Activated CD8-positive, alpha-beta T cell treated with anti-CD3 and anti-CD28 coated beads for 36 hours (primary cell): ENCODE results near the gene DPP4. TPM values are rescaled to one million over a fixed set of nuclear protein-coding genes. Genes with fewer than 3 reads are reported as not detected.

Source experiments
- ATAC-seq: fragments of 200-7000 bp; cut with Tn5 transposase; one replicate; pipeline ENCODE4 v1.10.0; 2021; ENCODE audit warnings: mild to moderate bottlenecking, moderate library complexity
- CTCF ChIA-PET: fragments of 350-600 bp; sonication (Branson Sonifier 250); formaldehyde crosslinking; loops from one replicate; lab custom pipeline; 2021; ENCODE audit warnings: antibody characterized with exemption; lab: Charles Lee
- POLR2A ChIA-PET: fragments of 350-600 bp; sonication (Branson Sonifier 250); formaldehyde crosslinking; loops from one replicate; lab custom pipeline; 2021; ENCODE audit warnings: antibody characterized with exemption; lab: Charles Lee
- DNase-seq: peaks from one replicate; pipeline ENCODE4 v3.0.0-alpha.2; 2020
- H3K27ac Mint-ChIP-seq: one replicate; pipeline ENCODE4 v1.8.0; 2021; ENCODE audit warnings: mild to moderate bottlenecking, mixed read lengths
- H3K27me3 Mint-ChIP-seq: one replicate; pipeline ENCODE4 v1.8.0; 2021; ENCODE audit warnings: mixed read lengths
- H3K36me3 Mint-ChIP-seq: one replicate; pipeline ENCODE4 v1.8.0; 2021; ENCODE audit warnings: low read depth, mixed read lengths
- H3K4me1 Mint-ChIP-seq: one replicate; pipeline ENCODE4 v1.8.0; 2021; ENCODE audit warnings: low read depth, mixed read lengths
- H3K4me3 Mint-ChIP-seq: one replicate; pipeline ENCODE4 v1.8.0; 2021; ENCODE audit warnings: mild to moderate bottlenecking, moderate library complexity, mixed read lengths
- H3K9me3 Mint-ChIP-seq: one replicate; pipeline ENCODE4 v1.8.0; 2021; ENCODE audit warnings: mixed read lengths
- intact Hi-C: fragments of 100-400 bp; cut with micrococcal nuclease; formaldehyde crosslinking; loops from one replicate; pipeline ENCODE4 v1.10.0; 2022
- total RNA-seq, 2 experiments: library from RNA; stranded (reverse); gene quantifications; one replicate each; pipeline ENCODE4 v1.2.3, GENCODE V29; 2021
- TF ChIP-seq, protein P1 (sequence below): fragments of 200-600 bp; IDR thresholded peaks from one replicate; pipeline ENCODE4 v1.8.0; 2022; ENCODE audit warnings: antibody characterized with exemption, mild to moderate bottlenecking

DPP4 gene
- 10 to 100 TPM; 25.9 to 26.4 TPM for total RNA-seq

DNA sequence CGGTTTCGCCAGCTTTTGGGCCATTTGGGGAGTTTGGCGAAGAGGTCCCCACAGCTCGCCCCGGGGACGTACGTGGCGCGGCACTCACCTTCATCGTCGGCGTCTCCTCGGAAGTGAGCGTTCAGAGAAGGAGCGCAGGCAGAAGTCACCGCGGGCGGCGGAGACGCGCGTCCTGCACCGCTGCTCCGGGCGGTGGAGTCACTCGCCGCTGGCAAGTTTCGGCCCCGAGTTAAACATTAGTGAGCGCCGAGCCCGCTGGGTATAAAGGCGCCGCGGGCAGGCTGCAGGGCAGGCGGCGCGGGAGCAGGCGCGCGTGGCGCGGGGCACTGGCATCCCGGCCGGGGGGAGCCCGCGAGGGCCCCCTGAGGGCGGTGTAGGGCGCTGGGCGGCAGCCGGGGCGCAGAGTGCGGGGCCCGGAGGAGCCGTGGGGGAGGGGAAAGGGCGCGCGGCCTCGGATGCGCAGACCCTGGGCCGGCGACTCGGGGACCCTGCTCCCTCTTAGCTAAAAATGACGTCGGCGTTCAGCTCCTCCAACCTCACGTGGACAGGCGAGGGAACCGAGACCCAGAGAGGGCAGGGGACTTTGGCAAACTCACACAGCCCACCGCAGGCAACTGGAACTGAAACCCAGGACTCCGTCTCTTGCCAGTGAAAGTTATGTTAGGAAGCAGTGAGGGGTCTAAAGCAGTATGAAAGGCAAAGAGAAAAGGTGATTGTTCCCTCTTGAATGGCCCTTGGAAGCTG, at the start of gene DPP4:
DPP4 (minus strand) TSS at position 328 of the 744 bp plus-strand sequence; CDS start at position 94, 234 bp downstream.
- peaks cover 37% of the 10 kb centered on the region for H3K36me3 Mint-ChIP-seq
- TF ChIP-seq, protein P1, sequence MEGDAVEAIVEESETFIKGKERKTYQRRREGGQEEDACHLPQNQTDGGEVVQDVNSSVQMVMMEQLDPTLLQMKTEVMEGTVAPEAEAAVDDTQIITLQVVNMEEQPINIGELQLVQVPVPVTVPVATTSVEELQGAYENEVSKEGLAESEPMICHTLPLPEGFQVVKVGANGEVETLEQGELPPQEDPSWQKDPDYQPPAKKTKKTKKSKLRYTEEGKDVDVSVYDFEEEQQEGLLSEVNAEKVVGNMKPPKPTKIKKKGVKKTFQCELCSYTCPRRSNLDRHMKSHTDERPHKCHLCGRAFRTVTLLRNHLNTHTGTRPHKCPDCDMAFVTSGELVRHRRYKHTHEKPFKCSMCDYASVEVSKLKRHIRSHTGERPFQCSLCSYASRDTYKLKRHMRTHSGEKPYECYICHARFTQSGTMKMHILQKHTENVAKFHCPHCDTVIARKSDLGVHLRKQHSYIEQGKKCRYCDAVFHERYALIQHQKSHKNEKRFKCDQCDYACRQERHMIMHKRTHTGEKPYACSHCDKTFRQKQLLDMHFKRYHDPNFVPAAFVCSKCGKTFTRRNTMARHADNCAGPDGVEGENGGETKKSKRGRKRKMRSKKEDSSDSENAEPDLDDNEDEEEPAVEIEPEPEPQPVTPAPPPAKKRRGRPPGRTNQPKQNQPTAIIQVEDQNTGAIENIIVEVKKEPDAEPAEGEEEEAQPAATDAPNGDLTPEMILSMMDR = peak; percentile 24
- CTCF ChIA-PET = interaction anchor here (0.8 to 4.8 kb wide), 10 partner anchors 9 to 127 kb away, joined by 3 to 26 read pairs (median 4); no protein-coding TSS in a partner anchor

DNA sequence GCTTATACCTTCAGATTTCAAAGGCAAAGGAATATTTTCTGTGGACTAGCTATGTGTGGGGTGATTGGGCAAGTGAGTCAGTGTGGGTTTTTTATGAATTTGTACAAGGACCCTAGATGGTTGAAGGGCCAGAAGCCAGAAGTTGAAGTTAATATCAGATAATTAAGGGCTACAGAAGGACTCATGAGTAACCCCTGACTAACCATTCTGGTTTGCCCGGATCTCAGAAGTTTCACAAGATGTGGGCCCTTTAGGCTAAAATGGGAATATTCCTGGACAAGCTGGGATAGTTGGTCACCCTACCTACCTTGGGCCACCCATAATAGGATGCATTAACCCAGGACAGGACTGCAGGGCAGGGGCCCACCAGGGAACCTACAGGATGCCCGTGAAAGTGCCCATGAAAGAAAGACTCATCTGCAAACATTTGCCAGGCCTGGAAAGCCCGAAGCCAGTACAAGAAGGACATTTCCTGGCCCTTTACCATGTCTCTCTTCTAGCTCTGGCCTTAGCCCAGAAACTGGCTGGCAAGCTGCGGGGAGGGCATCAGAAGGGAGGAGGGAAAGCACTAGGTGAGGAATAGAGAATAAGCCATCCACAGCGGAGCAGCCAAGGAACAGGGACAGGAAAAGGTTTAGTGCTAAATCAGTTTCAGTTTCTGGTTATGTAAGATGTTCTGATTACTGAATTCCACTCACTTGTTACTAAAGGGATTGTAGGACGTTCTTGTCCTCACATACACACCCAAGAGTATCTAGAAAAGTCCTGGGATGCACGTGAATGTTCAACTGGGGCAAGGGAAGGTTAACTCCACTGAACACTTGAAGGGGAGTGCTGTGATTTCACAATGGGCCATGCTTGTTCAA, 44.4 kb upstream of the DPP4 start:
- ATAC-seq (no peak), DNase-seq (no peak)
- H3K4me1 Mint-ChIP-seq = peaks cover 3% of the 10 kb centered on the region
- no peaks in the 10 kb centered on the region for H3K36me3 Mint-ChIP-seq
- ChIA-PET CTCF (interaction anchor here (1.9 kb wide), 1 partner anchor 532 kb away, joined by 7 read pairs; no protein-coding TSS in a partner anchor), POLR2A (no interaction called here)
- H3K9me3 Mint-ChIP-seq = peaks cover 6% of the 10 kb centered on the region
- H3K27ac Mint-ChIP-seq = no peak overlapping the region
- H3K4me3 Mint-ChIP-seq = no peak overlapping the region
- intact Hi-C loops = no loop called here
- no peaks in the 10 kb centered on the region for H3K27me3 Mint-ChIP-seq
- TF ChIP-seq, protein P1 = no peak

More for the DNA sequence above, at the start of gene DPP4:
- H3K4me1 Mint-ChIP-seq = peaks cover 47% of the 10 kb centered on the region
- H3K27me3 Mint-ChIP-seq = no peaks in the 10 kb centered on the region
- peak; percentile 70 for ATAC-seq
- peak within 1 kb of the TSS; percentile 89 for H3K27ac Mint-ChIP-seq
- POLR2A ChIA-PET = interaction anchor here (0.6 to 5.9 kb wide), 11 partner anchors 14 to 118 kb away, joined by 3 to 65 read pairs (median 3); no protein-coding TSS in a partner anchor
- intact Hi-C loops = no loop called here
- H3K4me3 Mint-ChIP-seq = peak within 1 kb of the TSS; percentile 88
- peaks cover 15% of the 10 kb centered on the region for H3K9me3 Mint-ChIP-seq
- DNase-seq = peak; percentile 64

DNA sequence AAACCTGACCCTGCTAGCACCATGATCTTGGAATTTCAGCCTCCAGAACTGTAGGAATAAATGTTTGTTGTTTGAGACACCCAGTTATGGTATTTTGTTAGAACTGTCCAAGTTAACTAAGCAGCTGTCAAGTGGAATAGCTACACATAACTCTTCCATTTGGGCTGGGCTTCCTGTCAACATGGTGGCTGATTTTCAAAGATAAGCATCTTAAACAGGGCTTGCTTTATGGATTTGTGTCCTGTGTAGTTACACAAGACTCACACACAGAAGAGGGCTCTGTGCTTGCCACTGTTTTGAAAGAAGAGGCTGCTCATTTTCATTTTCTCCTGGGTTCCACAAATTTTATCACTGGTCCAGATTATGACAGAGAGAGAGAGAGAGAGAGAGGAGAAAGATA, 42.3 kb upstream of the DPP4 start:
- Mint-ChIP-seq H3K27me3 (no peaks in the 10 kb centered on the region), H3K9me3 (peaks cover 6% of the 10 kb centered on the region), H3K27ac (no peak overlapping the region), H3K4me1 (peaks cover 3% of the 10 kb centered on the region), H3K4me3 (no peak overlapping the region), H3K36me3 (no peaks in the 10 kb centered on the region)
- DNase-seq (no peak), ATAC-seq (no peak)
- CTCF ChIA-PET = interaction anchor here (1.3 to 2.0 kb wide), 3 partner anchors 8 to 169 kb away, joined by 3 to 6 read pairs (median 3); no protein-coding TSS in a partner anchor
- intact Hi-C loops = no loop called here
- POLR2A ChIA-PET = interaction anchor here (1.0 to 1.1 kb wide), 2 partner anchors 65 to 209 kb away, joined by 3 read pairs; no protein-coding TSS in a partner anchor
- TF ChIP-seq, protein P1 = no peak

DNA sequence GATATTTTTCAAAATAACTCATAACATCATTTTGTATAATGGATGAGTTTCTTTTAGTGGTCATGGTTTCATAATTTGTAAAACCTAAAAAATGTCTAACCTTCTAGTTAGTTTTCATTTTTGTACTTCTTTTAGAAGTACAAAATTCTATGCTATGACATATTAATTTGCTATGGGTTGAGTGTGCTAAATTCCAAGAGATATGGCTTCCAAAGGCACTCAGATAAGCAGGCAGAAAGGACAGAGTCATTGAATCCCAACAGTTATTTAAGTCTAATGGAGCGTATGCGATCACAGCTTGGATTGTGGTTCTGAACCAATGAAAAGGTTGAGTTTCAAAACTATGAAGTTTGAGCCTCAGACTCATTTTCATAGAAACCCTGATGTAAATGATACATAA, 41.1 kb upstream of the DPP4 start:
- ChIA-PET POLR2A (interaction anchor here (1.1 kb wide), 1 partner anchor 64 kb away, joined by 3 read pairs; no protein-coding TSS in a partner anchor), CTCF (interaction anchor here (2.0 kb wide), 1 partner anchor 9 kb away, joined by 6 read pairs; no protein-coding TSS in a partner anchor)
- TF ChIP-seq, protein P1 = no peak
- Mint-ChIP-seq H3K27ac (no peak overlapping the region), H3K9me3 (peaks cover 6% of the 10 kb centered on the region), H3K4me1 (peaks cover 3% of the 10 kb centered on the region), H3K36me3 (no peaks in the 10 kb centered on the region), H3K27me3 (no peaks in the 10 kb centered on the region), H3K4me3 (no peak overlapping the region)
- ATAC-seq = no peak
- no peak for DNase-seq
- intact Hi-C loops = no loop called here
